ENCODE data around the gene CST9. TPM values are rescaled to one million over a fixed set of nuclear protein-coding genes. Genes with fewer than 3 reads are reported as not detected.

The CST9 gene, protein sequence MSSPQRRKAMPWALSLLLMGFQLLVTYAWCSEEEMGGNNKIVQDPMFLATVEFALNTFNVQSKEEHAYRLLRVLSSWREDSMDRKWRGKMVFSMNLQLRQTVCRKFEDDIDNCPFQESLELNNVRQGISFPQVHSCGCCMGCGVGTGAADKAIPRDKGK
- under 1 TPM in 1 of 2 donors, not detected in 1; 0.04 TPM for polyA plus RNA-seq

DNA sequence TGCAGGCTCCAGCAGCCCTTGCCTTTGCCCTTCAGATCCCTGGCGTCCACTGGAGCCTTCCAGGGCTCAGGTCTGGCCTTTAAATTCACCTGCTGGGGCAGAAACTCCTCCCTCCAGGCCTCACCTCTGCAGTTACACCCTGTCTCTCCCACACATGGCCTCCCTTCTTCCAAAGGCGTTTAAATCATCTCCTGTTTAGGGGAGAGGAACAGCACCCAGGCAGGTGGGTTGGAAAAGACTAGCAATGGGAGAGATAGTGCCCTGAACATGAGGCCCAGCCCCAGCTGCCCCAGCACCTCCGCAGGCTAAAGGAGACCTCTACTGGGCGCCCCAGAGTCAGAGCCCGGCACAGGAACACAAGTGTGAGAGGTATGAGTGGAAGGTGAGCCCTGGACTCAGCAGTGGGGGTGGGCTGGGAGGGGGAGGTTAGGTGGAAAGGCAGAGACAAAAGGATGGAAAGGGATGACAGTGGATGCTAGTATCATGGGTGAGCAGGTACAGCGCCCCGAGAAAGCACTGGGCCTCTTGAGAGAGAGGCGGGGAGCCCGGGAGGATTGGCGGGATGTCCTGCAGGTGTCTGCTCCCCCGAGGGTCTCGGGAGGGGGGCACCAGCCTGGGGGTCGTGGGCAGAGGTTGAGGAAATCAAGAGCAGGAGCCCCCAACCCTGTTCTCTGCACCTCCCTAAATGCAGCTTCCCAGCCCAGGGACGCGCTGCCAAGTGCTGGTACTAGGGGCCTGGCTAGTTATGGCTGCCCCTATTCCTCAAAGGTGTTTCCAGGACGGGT is at the start of gene CST9:
TSS of gene CST9 (minus strand) at position 51 of the 785 bp plus-strand sequence. CDS start 53 bp downstream, outside the sequence.
- no peaks in the 10 kb centered on the region for H3K27me3 ChIP-seq (ENCODE audit: control insufficient read depth in 1 of 2, insufficient read depth in 2 of 2, low read length in 2 of 2)
- H3K9me3 ChIP-seq (ENCODE audit: control insufficient read depth in 2 of 2, insufficient read depth in 1 of 2, low read depth in 1 of 2, low read length in 1 of 2) = peaks cover 0 to 3% of the 10 kb centered on the region in 2 donors
- H3K4me1 ChIP-seq (ENCODE audit: control insufficient read depth in 2 of 2, insufficient read depth in 2 of 2, low read length in 1 of 2) = peaks cover 0 to 3% of the 10 kb centered on the region in 2 donors
- WGBS, 2 donors = 54 to 58% methylated on average over 16 of the region's 16 CpGs
- no peaks in the 10 kb centered on the region for H3K36me3 ChIP-seq (ENCODE audit: control insufficient read depth in 2 of 2, insufficient read depth in 2 of 2, low read length in 1 of 2)
- H3K4me3 ChIP-seq (ENCODE audit: low read depth in 1 of 2, low read length in 2 of 2) = no peak within 1 kb of the TSS
- H3K27ac ChIP-seq (ENCODE audit: low read depth in 2 of 2, low read length in 1 of 2) = no peak within 1 kb of the TSS

DNA sequence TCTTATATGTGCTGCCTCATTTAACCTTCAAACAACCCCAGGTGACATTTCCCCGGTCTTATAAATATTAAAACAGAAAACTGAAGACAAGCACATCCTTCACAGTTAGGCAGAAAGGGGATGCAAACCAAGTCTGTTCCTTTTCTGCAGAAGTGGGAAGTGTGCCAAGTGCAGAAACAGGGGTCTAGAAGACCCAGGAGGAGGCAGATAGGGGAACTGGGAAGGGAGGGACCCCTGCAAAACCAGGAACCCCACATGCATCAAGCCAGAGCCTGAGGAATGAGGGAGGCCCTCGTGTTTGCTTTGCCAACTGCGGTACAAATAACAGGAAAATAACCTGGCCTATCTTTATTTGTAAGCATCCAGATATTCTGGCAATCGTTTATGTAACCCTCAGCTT is 49.0 kb upstream of the CST9 start:
- Histone ChIP-seq H3K4me1 (ENCODE audit: control insufficient read depth in 2 of 2, insufficient read depth in 2 of 2, low read length in 1 of 2) (peaks cover 2 to 6% of the 10 kb centered on the region in 2 donors), H3K27ac (ENCODE audit: low read depth in 2 of 2, low read length in 1 of 2) (no peak overlapping the region)

DNA sequence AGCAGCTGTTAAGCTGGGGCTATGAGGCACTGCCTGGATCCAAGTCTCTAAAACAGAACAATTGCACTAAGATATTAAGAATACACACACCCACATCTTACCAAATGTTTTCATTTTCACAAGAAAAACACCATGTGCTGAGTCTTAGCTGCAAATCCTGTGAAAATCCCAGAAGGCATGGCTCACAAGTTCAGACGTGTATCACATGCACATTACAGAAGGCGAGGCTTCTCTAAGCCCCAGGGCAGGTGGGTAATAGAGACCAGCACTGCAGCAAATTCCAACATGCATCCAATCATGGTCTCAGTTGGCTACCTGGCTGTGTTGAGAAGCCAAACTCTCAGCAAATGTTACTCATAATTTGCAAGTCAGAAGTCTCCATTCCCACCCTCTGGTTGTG is 48.3 kb upstream of the CST9 start:
- Histone ChIP-seq H3K4me1 (ENCODE audit: control insufficient read depth in 2 of 2, insufficient read depth in 2 of 2, low read length in 1 of 2) (peaks cover 2 to 6% of the 10 kb centered on the region in 2 donors), H3K9me3 (ENCODE audit: control insufficient read depth in 2 of 2, insufficient read depth in 1 of 2, low read depth in 1 of 2, low read length in 1 of 2) (no peaks in the 10 kb centered on the region), H3K27me3 (ENCODE audit: control insufficient read depth in 1 of 2, insufficient read depth in 2 of 2, low read length in 2 of 2) (no peaks in the 10 kb centered on the region), H3K27ac (ENCODE audit: low read depth in 2 of 2, low read length in 1 of 2) (peak overlapping the region in 1 of 2 donors; percentile 17), H3K36me3 (ENCODE audit: control insufficient read depth in 2 of 2, insufficient read depth in 2 of 2, low read length in 1 of 2) (no peaks in the 10 kb centered on the region), H3K4me3 (ENCODE audit: low read depth in 1 of 2, low read length in 2 of 2) (no peak overlapping the region)
- WGBS, 2 donors = 42 to 61% methylated on average over 2 of the region's 2 CpGs

More for the DNA sequence above, 49.0 kb upstream of the CST9 start:
- Histone ChIP-seq H3K36me3 (ENCODE audit: control insufficient read depth in 2 of 2, insufficient read depth in 2 of 2, low read length in 1 of 2) (no peaks in the 10 kb centered on the region), H3K9me3 (ENCODE audit: control insufficient read depth in 2 of 2, insufficient read depth in 1 of 2, low read depth in 1 of 2, low read length in 1 of 2) (no peaks in the 10 kb centered on the region), H3K4me3 (ENCODE audit: low read depth in 1 of 2, low read length in 2 of 2) (no peak overlapping the region), H3K27me3 (ENCODE audit: control insufficient read depth in 1 of 2, insufficient read depth in 2 of 2, low read length in 2 of 2) (no peaks in the 10 kb centered on the region)
- WGBS, 2 donors = 51 to 52% methylated on average over 4 of the region's 4 CpGs

DNA sequence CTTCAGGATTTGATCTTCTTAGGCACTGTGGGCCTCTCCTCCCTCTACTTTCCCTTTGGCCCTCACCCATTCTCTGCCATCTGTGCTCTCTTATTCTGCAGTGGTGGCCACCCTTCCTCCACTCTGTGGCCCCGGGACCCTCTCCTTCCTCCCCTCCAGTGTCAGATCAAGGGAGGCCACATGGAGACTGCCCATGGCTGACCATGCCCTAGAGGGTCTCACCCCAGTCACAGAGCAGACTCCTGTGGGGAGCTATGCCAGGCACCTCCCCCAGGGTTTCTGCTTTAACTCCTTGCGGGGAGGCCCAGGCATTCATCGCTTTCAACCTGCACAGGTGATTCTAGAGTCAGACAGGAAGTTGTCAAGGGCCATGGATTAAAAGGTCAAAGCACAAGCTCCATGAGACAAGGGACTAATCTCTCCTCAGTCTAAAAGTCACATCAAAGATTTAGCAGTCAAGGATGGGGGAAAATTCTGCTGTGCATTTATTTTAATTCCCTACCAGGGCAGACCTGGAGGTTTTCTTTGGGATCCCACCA is 47.8 kb upstream of the CST9 start:
- Histone ChIP-seq H3K4me1 (ENCODE audit: control insufficient read depth in 2 of 2, insufficient read depth in 2 of 2, low read length in 1 of 2) (peaks cover 2 to 6% of the 10 kb centered on the region in 2 donors), H3K27me3 (ENCODE audit: control insufficient read depth in 1 of 2, insufficient read depth in 2 of 2, low read length in 2 of 2) (no peaks in the 10 kb centered on the region), H3K9me3 (ENCODE audit: control insufficient read depth in 2 of 2, insufficient read depth in 1 of 2, low read depth in 1 of 2, low read length in 1 of 2) (no peaks in the 10 kb centered on the region), H3K27ac (ENCODE audit: low read depth in 2 of 2, low read length in 1 of 2) (peak overlapping the region; percentile 2 to 17), H3K4me3 (ENCODE audit: low read depth in 1 of 2, low read length in 2 of 2) (no peak overlapping the region), H3K36me3 (ENCODE audit: control insufficient read depth in 2 of 2, insufficient read depth in 2 of 2, low read length in 1 of 2) (no peaks in the 10 kb centered on the region)
- 71 to 90% methylated on average over 3 of the region's 3 CpGs for WGBS, 2 donors

DNA sequence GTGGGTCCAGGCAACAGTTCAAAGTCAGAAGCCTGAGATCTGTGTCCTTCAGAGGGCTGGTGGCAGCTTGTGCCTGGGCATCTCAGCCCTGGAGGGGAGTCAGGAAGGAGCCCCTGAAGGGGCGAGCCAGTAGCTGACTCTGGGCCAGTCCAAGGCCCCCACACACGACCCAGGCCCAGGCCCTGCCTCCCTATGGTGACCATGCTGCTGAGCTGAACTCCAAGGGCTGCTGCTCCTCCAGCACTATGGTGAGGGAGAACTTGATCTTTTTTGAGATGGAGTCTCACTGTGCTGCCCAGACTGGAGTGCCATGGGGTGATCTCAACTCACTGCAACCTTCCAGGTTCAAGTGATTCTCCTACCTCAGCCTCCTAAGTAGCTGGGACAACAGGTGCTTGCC is 47.2 kb upstream of the CST9 start:
- H3K27me3 ChIP-seq (ENCODE audit: control insufficient read depth in 1 of 2, insufficient read depth in 2 of 2, low read length in 2 of 2) = no peaks in the 10 kb centered on the region
- no peaks in the 10 kb centered on the region for H3K36me3 ChIP-seq (ENCODE audit: control insufficient read depth in 2 of 2, insufficient read depth in 2 of 2, low read length in 1 of 2)
- H3K9me3 ChIP-seq (ENCODE audit: control insufficient read depth in 2 of 2, insufficient read depth in 1 of 2, low read depth in 1 of 2, low read length in 1 of 2) = no peaks in the 10 kb centered on the region
- no peak overlapping the region for H3K27ac ChIP-seq (ENCODE audit: low read depth in 2 of 2, low read length in 1 of 2)
- peaks cover 2 to 6% of the 10 kb centered on the region in 2 donors for H3K4me1 ChIP-seq (ENCODE audit: control insufficient read depth in 2 of 2, insufficient read depth in 2 of 2, low read length in 1 of 2)
- no peak overlapping the region for H3K4me3 ChIP-seq (ENCODE audit: low read depth in 1 of 2, low read length in 2 of 2)
- WGBS, 2 donors = 74 to 83% methylated on average over 2 of the region's 2 CpGs

DNA sequence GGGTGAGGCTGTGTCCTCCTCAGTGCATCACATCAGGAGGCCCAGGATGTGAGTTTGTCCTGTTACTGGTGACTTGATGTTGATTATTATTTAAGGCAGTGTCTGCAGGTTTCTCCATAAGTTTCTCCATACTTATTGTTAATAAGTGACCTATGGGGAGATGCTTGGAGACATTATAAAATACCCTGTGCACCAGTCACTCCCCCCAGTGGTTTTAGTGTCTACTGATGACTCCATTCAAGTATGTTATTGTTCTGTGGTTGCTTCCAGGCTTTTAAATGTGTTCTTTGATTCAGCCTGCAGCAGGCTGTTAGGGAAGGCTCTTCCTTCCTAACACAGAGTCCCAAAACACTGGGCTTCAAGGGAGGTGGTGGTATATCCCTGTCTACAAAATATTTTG is 46.7 kb upstream of the CST9 start:
- H3K36me3 ChIP-seq (ENCODE audit: control insufficient read depth in 2 of 2, insufficient read depth in 2 of 2, low read length in 1 of 2) = no peaks in the 10 kb centered on the region
- H3K4me3 ChIP-seq (ENCODE audit: low read depth in 1 of 2, low read length in 2 of 2) = no peak overlapping the region
- H3K9me3 ChIP-seq (ENCODE audit: control insufficient read depth in 2 of 2, insufficient read depth in 1 of 2, low read depth in 1 of 2, low read length in 1 of 2) = no peaks in the 10 kb centered on the region
- peaks cover 2 to 6% of the 10 kb centered on the region in 2 donors for H3K4me1 ChIP-seq (ENCODE audit: control insufficient read depth in 2 of 2, insufficient read depth in 2 of 2, low read length in 1 of 2)
- no peak overlapping the region for H3K27ac ChIP-seq (ENCODE audit: low read depth in 2 of 2, low read length in 1 of 2)
- no peaks in the 10 kb centered on the region for H3K27me3 ChIP-seq (ENCODE audit: control insufficient read depth in 1 of 2, insufficient read depth in 2 of 2, low read length in 2 of 2)

DNA sequence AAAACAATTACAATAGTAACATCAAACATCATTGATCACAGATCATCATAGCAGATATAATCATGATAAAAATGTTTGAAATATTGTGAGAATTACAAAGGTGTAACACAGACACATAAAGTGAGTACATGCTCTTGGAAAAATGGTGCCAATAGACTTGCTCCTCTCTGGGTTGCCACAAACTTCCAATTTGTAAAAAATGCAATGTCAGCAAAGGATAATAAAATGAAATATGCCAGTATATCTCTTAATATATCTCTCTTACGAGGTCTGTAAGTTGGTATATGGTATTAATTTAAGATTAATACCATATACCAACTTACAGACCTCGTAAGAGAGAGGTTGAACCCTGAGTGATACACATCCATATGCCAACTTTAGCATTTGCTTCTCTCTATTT is 45.4 kb upstream of the CST9 start:
- Histone ChIP-seq H3K4me1 (ENCODE audit: control insufficient read depth in 2 of 2, insufficient read depth in 2 of 2, low read length in 1 of 2) (peaks cover 2 to 6% of the 10 kb centered on the region in 2 donors), H3K27ac (ENCODE audit: low read depth in 2 of 2, low read length in 1 of 2) (no peak overlapping the region), H3K9me3 (ENCODE audit: control insufficient read depth in 2 of 2, insufficient read depth in 1 of 2, low read depth in 1 of 2, low read length in 1 of 2) (no peaks in the 10 kb centered on the region), H3K4me3 (ENCODE audit: low read depth in 1 of 2, low read length in 2 of 2) (no peak overlapping the region), H3K36me3 (ENCODE audit: control insufficient read depth in 2 of 2, insufficient read depth in 2 of 2, low read length in 1 of 2) (no peaks in the 10 kb centered on the region), H3K27me3 (ENCODE audit: control insufficient read depth in 1 of 2, insufficient read depth in 2 of 2, low read length in 2 of 2) (no peaks in the 10 kb centered on the region)
- WGBS, 2 donors = 86 to 88% methylated on average over 2 of the region's 2 CpGs

DNA sequence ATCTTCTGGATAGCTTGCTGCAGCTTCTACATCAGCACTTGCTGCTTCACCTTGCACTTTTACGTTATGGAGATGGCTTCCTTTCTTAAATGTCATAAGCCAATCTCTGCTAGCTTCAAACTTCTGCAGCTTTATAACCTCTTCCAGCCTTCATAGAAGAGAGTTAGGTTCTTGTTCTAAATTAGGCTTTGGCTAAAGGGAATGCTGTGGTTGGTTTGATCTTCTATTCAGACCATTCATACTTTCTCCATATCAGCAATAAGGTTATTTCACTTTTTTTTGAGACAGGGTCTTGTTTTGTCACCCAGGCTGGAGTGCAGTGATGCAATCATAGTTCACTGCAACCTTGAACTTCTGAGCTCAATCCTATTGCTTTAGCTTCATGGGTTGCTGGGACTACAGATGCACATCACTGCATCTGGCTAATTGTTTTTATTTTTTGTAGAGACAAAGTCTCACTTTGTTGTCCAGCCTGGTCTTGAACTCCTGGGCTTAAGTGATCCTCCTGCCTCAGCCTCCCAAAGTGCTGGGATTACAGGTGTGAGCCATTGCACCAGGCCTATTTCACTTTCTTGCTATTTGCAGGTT is 44.2 kb upstream of the CST9 start:
- H3K27ac ChIP-seq (ENCODE audit: low read depth in 2 of 2, low read length in 1 of 2) = no peak overlapping the region
- peaks cover 2 to 4% of the 10 kb centered on the region in 2 donors for H3K4me1 ChIP-seq (ENCODE audit: control insufficient read depth in 2 of 2, insufficient read depth in 2 of 2, low read length in 1 of 2)
- no peak overlapping the region for H3K4me3 ChIP-seq (ENCODE audit: low read depth in 1 of 2, low read length in 2 of 2)
- no peaks in the 10 kb centered on the region for H3K36me3 ChIP-seq (ENCODE audit: control insufficient read depth in 2 of 2, insufficient read depth in 2 of 2, low read length in 1 of 2)
- no peaks in the 10 kb centered on the region for H3K9me3 ChIP-seq (ENCODE audit: control insufficient read depth in 2 of 2, insufficient read depth in 1 of 2, low read depth in 1 of 2, low read length in 1 of 2)
- no peaks in the 10 kb centered on the region for H3K27me3 ChIP-seq (ENCODE audit: control insufficient read depth in 1 of 2, insufficient read depth in 2 of 2, low read length in 2 of 2)
- 90 to 93% methylated on average over 1 of the region's 1 CpG for WGBS, 2 donors

DNA sequence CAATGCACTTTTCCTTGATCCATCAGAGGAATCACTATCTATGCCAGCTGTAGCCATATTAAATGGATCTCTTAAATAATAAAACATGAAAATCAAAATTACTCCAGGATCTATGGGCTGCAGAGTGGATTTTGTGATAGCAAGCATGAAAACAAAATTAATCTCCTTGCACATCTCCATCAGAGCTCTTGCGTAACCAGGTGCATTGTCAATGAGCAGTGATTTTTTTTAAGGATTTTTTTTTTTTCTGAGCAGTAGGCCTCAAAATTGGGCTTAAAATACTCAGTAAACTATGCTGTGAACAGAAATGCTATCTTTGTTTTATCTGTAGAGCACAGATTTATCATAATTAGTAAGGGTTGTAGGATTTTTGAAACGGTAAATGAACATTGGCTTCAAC is 43.5 kb upstream of the CST9 start:
- 76 to 88% methylated on average over 2 of the region's 2 CpGs for WGBS, 2 donors
- Histone ChIP-seq H3K27me3 (ENCODE audit: control insufficient read depth in 1 of 2, insufficient read depth in 2 of 2, low read length in 2 of 2) (no peaks in the 10 kb centered on the region), H3K9me3 (ENCODE audit: control insufficient read depth in 2 of 2, insufficient read depth in 1 of 2, low read depth in 1 of 2, low read length in 1 of 2) (no peaks in the 10 kb centered on the region), H3K4me1 (ENCODE audit: control insufficient read depth in 2 of 2, insufficient read depth in 2 of 2, low read length in 1 of 2) (peaks cover 2 to 4% of the 10 kb centered on the region in 2 donors), H3K4me3 (ENCODE audit: low read depth in 1 of 2, low read length in 2 of 2) (no peak overlapping the region), H3K36me3 (ENCODE audit: control insufficient read depth in 2 of 2, insufficient read depth in 2 of 2, low read length in 1 of 2) (no peaks in the 10 kb centered on the region), H3K27ac (ENCODE audit: low read depth in 2 of 2, low read length in 1 of 2) (no peak overlapping the region)
